Activated CD8-positive, alpha-beta memory T cell treated with anti-CD3 and anti-CD28 coated beads for 1 hour (primary cell): Measurements from ENCODE around the gene SLAMF1.
A peak's percentile ranks its signal among the peaks of the same experiment; 100 is the strongest.
"Not testable (repeated sequence)": the region's sequence is repeated elsewhere in the genome, so short reads cannot be mapped to it uniquely, and the experiment has no call there.

ENCODE experiments used
- DNase-seq, 2 donors: peaks; one replicate each; pipeline ENCODE4 v3.0.0-alpha.2; 2020; ENCODE audit warnings: low read depth in 1 of 2; ENCODE audit errors: extremely low read depth in 1 of 2

SLAMF1 gene

DNA sequence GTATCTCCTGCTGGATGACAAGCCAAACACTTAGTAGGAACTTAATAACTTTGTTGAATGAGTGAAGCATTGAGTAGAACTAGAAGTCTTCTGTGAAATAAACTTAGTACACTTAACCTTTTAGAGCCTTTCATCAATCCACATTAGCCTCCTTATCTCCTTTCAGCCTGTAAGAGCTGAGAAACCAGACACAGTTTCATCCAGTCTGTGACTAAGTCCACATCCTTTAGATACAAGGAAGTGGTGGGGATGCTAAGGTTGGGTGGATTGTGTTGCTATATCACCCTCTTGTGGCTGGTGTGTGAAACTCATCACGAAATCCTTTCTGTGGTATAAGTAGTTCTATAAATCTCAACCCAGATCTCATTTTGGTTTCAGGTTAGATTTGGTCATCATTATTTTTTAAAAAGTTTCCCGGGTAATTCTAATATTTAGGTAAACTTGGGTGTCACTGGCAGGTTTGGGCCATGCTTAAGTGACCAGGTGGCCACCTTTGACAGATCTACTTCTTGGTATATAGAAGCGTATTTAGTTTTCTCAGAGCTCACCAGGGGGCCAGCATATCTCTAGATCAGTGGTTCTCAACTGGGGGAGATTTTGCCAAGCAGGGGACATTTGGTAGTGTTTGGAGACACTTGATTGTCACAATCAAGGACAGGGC lies 39.7 kb downstream of the SLAMF1 start:
- DNase-seq: peak in 1 of 2 donors; percentile 36

DNA sequence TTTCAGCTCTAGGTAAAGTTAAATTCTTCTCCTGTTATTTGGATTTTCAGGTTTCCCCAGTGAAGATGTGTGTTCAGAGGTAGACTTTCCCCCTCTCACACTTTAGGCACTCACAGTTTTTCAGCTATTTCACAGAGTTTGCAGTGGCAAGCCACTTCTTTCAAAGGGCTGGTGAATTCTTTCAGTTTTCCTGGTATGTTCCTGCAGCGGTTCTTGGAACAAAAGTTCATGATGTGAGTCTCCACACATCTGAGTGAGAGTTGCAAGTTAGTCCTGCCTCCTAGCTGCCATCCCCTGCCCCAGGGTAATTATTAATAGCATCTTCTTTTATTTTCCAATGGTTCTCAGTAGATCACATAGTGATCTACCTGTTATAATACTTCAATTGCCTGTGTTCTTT lies 40.2 kb downstream of the SLAMF1 start:
- DNase-seq: no peak

- no peak for DNase-seq
These were observed 40.9 kb downstream of the SLAMF1 start for GRCh38 chr1:160605792-160606479.

- DNase-seq: no peak
These were observed 41.6 kb downstream of the SLAMF1 start for GRCh38 chr1:160605205-160605604.

- no peak for DNase-seq
These were observed 49.1 kb downstream of the SLAMF1 start for GRCh38 chr1:160597705-160598104.

DNA sequence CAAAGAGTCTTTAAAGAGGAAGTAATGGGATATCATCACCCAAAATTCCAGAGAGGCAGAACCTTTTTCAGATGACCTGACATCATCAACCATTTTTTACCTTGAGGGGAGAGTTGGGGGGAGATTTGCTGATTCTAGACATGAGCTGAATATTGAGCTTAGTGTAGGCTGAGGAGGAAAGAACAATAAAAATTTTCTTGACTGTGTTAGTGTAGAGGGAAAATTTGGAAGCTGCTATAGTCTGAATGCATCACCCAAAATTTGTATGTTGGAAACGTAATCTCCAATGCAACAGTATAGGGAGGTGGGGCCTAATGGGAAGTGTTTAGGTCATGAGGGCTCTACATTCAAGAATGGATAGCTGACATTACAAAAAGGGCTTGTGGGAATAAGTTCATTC lies 49.8 kb downstream of the SLAMF1 start:
- no peak for DNase-seq

- no peak for DNase-seq
These were observed 56.4 kb downstream of the SLAMF1 start for GRCh38 chr1:160590488-160590887.

DNA sequence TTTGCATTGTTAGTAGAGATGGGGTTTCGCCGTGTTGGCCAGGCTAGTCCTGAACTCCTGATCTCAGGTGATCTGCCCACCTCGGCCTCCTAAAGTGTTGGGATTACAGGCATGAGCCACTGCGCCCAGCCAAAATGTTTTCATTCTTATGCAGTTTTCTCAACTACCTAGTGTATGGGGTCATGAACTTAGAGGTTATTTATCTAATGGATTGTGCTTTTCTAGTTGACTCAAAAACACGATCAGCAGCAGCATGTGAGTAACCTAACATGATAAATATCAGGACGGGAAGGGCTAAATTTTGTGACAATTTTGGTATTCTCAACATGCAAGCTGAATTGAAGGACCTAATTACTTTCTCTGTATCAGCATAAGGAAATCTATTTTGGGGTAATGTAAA lies 58.4 kb downstream of the SLAMF1 start:
- no peak for DNase-seq

DNA sequence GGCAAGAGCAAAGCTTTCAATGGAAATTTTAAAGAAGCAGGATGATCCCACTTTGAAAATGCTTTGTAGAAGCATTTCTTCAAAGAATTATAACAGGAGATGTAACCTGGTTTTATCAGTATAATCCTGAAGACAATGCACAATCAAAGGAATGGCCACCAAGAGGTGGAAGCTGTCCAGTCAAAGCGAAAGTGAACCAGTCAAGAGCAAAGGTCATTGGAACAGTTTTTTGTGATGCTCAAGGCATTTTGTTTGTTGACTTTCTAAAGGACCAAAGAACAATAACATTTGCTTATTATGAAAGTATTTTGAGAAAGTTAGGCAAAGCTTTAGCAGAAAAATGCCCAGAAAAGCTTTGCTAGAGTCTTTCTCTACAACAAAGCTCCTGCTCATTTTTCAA lies 62.1 kb downstream of the SLAMF1 start:
- DNase-seq: no peak

- DNase-seq: not testable (repeated sequence)
These were observed 63.9 kb downstream of the SLAMF1 start for GRCh38 chr1:160582976-160583375.

DNA sequence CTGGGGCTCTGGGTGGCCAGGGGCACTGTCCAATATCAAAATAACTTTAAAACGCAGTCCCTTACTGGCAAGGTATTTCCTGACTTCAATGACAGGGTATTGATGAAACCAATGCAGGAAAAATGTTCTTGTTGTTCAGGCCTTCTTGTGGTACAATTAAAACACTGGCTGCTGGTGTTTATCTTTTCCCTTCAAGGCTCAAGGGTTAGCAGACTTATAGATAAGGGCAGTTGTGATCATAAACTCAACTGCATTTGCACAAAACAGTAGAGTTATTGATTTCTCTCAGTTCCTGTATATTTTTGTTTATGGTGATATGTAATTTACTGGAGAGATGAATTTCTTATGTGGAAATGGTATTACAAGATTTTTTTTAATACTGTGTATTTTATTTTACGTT lies 64.9 kb downstream of the SLAMF1 start:
- DNase-seq: no peak

GRCh38 chr1:160580221-160580812 lies 66.5 kb downstream of the SLAMF1 start:
- DNase-seq: no peak

DNA sequence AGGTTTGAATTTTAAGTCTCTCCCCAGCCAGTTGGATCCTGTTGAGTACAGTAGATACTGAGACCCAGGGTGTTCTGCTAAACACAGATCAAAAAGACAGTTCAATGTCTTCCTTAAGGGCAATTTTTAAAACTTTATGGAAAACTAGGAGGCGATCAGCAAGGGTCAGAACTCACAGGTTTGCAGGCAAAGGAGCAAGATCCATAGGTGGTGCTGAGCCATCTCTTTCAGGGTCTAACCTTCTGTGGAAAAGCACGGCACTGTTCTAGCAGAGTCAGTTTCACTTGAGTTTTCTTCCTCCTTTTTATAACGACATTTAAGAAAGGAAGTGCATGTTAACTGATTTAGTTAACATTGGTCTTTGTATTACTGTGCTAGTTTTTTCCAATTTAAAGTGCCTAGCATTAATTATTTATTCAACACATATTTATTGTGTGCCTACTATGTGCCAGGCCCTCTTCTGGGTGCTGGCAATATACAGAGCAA lies 67.6 kb downstream of the SLAMF1 start, which contains the start of gene CD84:
CD84 (minus strand) TSS at position 281 of the 486 bp plus-strand sequence; CDS start at position 222, 59 bp downstream.
- DNase-seq: no peak

GRCh38 chr1:160578525-160579191 lies 68.2 kb downstream of the SLAMF1 start:
- no peak for DNase-seq

- DNase-seq: no peak
These were observed 68.7 kb downstream of the SLAMF1 start for GRCh38 chr1:160578175-160578524.

DNA sequence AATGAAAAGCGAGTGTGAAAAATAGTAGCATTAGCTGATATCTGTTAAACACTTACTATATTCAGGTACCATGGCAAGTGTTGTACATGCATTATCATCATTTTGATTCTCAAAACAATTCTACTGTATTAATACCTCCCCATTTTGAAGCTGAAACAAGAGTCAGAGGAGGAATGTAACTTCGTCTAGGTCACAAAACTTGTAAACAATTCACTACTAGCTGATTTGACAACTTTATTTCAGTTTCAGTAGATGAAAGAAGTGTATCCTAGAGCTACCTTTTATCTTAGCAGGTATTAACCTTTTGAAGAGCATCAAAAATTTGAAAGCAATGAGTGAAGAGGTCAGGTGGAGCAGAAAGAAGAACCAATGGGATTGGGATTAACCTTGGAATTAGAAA lies 69.2 kb downstream of the SLAMF1 start:
- DNase-seq: no peak

DNA sequence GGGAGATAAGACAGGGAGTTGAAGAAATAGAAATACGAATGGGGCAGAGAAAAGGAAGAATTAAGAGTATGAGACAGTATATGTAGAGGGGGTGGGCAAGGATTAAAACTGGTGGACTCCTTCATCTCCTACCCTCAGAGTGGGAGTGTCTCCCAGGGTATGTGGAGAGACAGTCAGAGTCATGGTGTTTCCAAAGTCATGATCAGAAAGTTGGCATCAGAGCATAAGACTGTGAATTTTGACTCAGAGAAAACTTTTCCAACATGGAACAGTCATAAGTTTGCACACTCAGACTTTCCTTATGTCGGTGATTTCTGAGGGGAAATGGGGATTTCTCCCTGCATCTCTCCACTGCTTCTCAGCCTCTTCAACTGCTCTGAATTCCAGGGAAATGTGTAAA lies 70.0 kb downstream of the SLAMF1 start:
- DNase-seq: no peak

DNA sequence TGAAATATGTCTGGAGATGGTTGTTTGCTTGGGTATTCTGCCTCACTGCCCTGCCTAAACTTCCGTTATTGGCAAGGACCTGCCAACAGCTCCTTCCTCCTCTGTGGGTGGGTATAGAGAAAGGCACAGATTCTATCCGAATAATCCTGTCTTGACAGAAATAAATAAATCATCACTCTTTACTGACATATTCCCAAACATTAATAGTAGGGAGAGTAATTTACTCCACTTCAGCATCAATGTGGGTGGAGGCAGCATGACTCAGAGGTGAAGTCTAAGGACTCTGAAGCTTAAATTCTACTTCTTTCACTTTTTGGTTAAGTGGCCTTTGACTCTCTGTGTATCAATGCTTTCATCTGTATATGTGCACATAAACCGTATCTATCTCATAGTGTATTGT lies 70.5 kb downstream of the SLAMF1 start:
- no peak for DNase-seq

- DNase-seq: no peak
These were observed 71.7 kb downstream of the SLAMF1 start for GRCh38 chr1:160575112-160575664.

DNA sequence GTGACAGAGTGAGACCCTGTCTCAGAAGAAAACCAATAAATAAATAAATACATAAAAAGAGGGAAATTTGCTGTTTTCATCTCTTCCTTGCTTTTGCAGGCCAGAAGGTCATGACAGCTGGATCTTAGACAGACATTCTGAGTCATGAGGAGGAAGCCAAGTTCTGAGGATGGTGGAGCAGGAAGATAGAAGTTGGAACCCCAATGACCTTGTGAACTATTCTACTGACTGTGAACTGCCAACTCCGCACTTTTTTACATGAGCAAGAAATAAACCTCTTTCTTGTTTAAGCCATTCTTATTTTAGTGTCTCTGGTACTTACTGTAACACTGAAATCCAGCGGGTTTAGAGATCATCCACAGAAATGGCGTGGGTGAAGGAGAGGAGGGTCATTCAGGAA lies 76.0 kb downstream of the SLAMF1 start:
- no peak for DNase-seq

- DNase-seq: no peak
These were observed 77.0 kb downstream of the SLAMF1 start for GRCh38 chr1:160569806-160570205.
